NT2/D1 (cell line): ENCODE data around the gene ABCA2.
A peak's percentile ranks its signal among the peaks of the same experiment; 100 is the strongest.

Experiments
- DNase-seq: peaks from one replicate; pipeline ENCODE4 v3.0.0-alpha.2; 2011; ENCODE audit warnings: low read depth, low spot score
- H3K27me3 ChIP-seq: 2 replicates; pipeline ENCODE4 v1.6.0; 2011; ENCODE audit warnings: mild to moderate bottlenecking; ENCODE audit not compliant: insufficient read length, insufficient read depth
- H3K36me3 ChIP-seq: 2 replicates; pipeline ENCODE4 v1.6.1; 2011; ENCODE audit warnings: mild to moderate bottlenecking, low read length, mixed read lengths; ENCODE audit not compliant: insufficient read depth, insufficient read length
- H3K4me1 ChIP-seq: 2 replicates; pipeline ENCODE4 v1.5.1; 2011; ENCODE audit not compliant: insufficient read depth, insufficient read length
- H3K4me3 ChIP-seq: 2 replicates; pipeline ENCODE4 v1.5.1; 2011; ENCODE audit warnings: low read depth; ENCODE audit not compliant: insufficient read length
- H3K9ac ChIP-seq: 2 replicates; pipeline ENCODE4 v1.6.0; 2011; ENCODE audit warnings: low read depth; ENCODE audit not compliant: insufficient read length
- H3K9me3 ChIP-seq: 2 replicates; pipeline ENCODE4 v1.5.1; 2011; ENCODE audit warnings: mild to moderate bottlenecking, low read length; ENCODE audit not compliant: insufficient read depth
- SUZ12 ChIP-seq: IDR thresholded peaks from 2 replicates; pipeline ENCODE4 v1.6.1; 2011; ENCODE audit not compliant: insufficient read length, insufficient read depth; ENCODE audit errors: extremely low read depth
- YY1 ChIP-seq: IDR thresholded peaks from 2 replicates; pipeline ENCODE4 v1.6.1; 2011; ENCODE audit not compliant: insufficient read length, insufficient read depth
- ZNF274 ChIP-seq: IDR thresholded peaks from 2 replicates; pipeline ENCODE4 v1.6.1; 2011; ENCODE audit warnings: mild to moderate bottlenecking, low read depth, low read length

ABCA2 gene

DNA sequence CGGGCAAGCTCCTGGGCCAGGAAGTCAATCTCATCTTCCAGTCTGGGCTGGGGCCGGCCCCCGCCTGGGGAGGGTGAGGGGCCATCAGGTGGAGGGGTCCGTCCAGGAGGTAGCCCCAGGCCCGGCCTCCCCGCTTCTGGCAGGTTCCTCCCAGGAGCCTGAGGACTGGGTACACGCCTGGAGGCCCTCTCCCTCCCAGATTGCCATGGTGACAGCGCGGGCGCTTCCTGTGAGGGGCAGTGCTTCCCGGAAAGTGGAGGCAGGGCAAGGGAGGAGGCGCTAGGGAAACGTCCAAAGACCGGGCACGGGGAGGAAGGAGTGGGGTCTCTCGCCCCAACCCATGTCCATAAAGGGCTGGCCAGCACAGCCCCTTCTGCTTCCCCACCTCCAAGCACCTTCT is 13.1 kb upstream of the ABCA2 start:
- Histone ChIP-seq H3K9me3 (no peaks in the 10 kb centered on the region), H3K4me3 (no peak overlapping the region), H3K27me3 (peaks cover 29% of the 10 kb centered on the region), H3K9ac (peak overlapping the region; percentile 4), H3K36me3 (peaks cover 28% of the 10 kb centered on the region), H3K4me1 (peaks cover 22% of the 10 kb centered on the region)
- TF ChIP-seq SUZ12, result no peak
- TF ChIP-seq ZNF274, result no peak
- no peak for TF ChIP-seq YY1
- no peak for DNase-seq

DNA sequence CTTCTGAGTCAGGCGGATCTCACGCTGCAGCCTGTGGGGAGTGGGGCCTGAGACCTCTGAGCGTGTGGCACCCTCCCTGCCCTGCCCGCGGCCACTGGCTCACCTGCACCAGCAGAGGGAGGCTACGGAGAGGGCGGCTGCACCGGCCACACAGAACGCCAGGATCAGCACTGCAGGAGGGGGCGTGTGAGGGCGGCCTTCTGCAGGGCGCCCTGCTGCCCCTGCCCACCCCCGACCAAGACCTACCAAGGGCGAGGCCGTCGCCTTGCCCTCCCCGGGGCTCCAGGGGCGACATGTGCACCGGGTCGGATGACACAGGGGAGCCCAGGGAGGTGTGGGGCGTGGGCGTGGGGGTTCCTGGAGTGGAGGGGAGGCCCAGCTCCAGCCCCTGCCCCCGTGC is 12.5 kb upstream of the ABCA2 start:
- peaks cover 28% of the 10 kb centered on the region for H3K36me3 ChIP-seq
- peaks cover 26% of the 10 kb centered on the region for H3K27me3 ChIP-seq
- H3K4me3 ChIP-seq, result no peak overlapping the region
- no peak for DNase-seq
- no peaks in the 10 kb centered on the region for H3K9me3 ChIP-seq
- TF ChIP-seq SUZ12, result no peak
- TF ChIP-seq YY1, result no peak
- TF ChIP-seq ZNF274, result no peak
- peaks cover 24% of the 10 kb centered on the region for H3K4me1 ChIP-seq
- H3K9ac ChIP-seq, result peak overlapping the region; percentile 4

DNA sequence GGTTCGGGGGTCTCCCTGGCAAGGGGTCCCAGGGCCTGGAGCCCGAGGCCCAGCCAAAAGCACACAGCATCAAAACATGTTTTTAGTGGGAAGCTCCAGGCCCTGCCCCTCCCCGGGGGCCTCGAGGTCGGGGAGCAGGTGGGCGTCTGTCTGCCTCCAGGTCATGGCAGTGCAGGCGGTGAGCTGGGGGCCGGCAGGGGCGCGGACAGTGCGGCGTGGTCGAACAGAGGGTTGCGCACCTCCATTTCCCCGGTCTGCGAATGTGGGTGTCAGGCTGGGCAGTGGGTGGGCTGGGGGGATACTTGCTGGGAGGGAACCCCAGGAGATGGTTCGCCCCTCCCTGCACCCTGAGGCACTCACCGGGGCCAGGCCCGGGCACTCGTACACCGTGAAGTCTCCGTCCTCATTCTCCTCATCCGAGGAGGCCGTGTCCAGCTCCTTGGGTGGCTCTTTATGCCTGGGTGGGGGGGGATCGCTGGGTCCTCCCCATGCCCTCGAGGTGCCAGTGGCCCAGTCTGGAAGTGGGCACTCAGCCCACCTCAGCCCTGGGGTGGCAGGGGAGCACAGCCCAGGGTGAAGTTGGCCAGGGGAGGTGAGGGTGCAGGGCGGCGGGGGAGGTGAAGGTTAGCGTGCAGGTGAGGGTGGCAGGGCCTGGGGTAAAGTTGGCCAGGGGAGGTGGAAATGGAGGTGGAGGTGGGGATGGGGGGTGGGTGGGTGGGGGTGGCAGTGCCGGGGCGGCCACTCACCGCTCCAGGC is 11.8 kb upstream of the ABCA2 start:
- Histone ChIP-seq H3K9me3 (no peaks in the 10 kb centered on the region), H3K9ac (no peak overlapping the region), H3K36me3 (peaks cover 28% of the 10 kb centered on the region), H3K4me1 (peaks cover 26% of the 10 kb centered on the region), H3K27me3 (peaks cover 21% of the 10 kb centered on the region), H3K4me3 (no peak overlapping the region)
- DNase-seq, result no peak
- TF ChIP-seq YY1, result no peak
- no peak for TF ChIP-seq ZNF274
- TF ChIP-seq SUZ12, result no peak

DNA sequence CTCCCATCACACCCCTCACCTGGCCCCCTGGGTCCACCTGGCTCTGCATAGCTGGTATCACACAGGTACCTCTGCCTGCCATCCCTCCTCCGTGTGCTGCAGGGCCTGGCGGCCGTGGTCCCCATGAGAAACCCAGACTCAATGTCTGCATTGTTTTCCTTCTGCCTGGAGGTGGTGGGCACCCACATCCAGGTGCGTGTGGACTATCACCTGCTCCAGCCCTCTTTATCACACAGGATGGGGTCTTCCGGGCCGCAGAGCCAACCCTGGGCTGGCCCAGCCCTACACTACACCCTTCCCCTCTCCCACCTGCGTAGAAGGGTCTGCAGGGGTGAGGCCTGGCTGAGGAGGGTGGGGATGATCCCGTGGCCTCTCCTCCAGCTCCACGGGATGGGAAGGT is 10.9 kb upstream of the ABCA2 start:
- no peak overlapping the region for H3K9ac ChIP-seq
- H3K4me3 ChIP-seq, result no peak overlapping the region
- peaks cover 17% of the 10 kb centered on the region for H3K27me3 ChIP-seq
- peaks cover 23% of the 10 kb centered on the region for H3K4me1 ChIP-seq
- no peaks in the 10 kb centered on the region for H3K9me3 ChIP-seq
- no peak for DNase-seq
- H3K36me3 ChIP-seq, result peaks cover 28% of the 10 kb centered on the region
- TF ChIP-seq SUZ12 (no peak), YY1 (no peak), ZNF274 (no peak)

DNA sequence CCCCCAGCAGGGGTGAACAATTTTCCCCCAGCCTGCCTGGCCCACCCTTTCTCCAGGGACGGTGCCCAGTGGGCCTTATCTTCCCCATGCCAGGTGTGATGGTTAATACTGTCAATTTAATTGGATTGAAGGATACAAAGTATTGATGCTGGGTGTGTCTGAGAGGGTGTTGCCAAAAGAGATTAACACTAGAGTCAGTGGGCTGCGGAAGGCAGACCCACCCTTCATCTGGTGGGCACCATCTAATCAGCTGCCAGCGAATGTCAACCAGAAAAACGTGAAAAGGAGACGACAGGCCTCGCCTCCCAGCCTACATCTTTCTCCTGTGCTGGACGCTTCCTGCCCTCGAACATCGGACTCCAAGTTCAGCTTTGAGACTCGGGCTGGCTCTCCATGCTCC is 9.4 kb upstream of the ABCA2 start:
- Histone ChIP-seq H3K4me1 (peaks cover 19% of the 10 kb centered on the region), H3K9ac (no peak overlapping the region), H3K27me3 (peaks cover 8% of the 10 kb centered on the region), H3K4me3 (no peak overlapping the region), H3K36me3 (peaks cover 28% of the 10 kb centered on the region), H3K9me3 (no peaks in the 10 kb centered on the region)
- TF ChIP-seq YY1, result no peak
- no peak for TF ChIP-seq ZNF274
- TF ChIP-seq SUZ12, result no peak
- DNase-seq, result no peak

DNA sequence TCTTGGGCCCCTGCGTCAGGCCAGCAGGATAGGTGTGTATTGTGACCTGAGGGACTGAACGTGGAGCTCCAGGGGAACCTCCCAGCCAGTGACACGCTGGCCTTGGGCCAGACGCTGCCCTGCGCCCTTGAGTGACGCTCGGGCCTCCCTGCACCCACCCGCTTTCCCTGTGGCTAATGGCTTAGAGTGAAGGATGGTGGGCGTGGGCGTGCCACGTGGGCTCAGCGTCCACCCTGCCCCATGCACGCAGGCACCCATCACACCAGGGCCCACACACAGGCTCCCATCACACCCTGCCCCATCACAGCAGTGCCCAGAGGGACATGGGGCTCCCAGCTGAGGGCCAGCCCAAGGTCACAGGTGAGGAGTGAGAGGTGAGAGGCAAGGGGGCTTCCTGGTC is 9.0 kb upstream of the ABCA2 start:
- no peak for DNase-seq
- peaks cover 8% of the 10 kb centered on the region for H3K27me3 ChIP-seq
- no peak for TF ChIP-seq YY1
- no peak for TF ChIP-seq SUZ12
- no peak for TF ChIP-seq ZNF274
- H3K4me1 ChIP-seq, result peaks cover 23% of the 10 kb centered on the region
- H3K9me3 ChIP-seq, result no peaks in the 10 kb centered on the region
- H3K36me3 ChIP-seq, result peaks cover 28% of the 10 kb centered on the region
- H3K4me3 ChIP-seq, result no peak overlapping the region
- H3K9ac ChIP-seq, result no peak overlapping the region

DNA sequence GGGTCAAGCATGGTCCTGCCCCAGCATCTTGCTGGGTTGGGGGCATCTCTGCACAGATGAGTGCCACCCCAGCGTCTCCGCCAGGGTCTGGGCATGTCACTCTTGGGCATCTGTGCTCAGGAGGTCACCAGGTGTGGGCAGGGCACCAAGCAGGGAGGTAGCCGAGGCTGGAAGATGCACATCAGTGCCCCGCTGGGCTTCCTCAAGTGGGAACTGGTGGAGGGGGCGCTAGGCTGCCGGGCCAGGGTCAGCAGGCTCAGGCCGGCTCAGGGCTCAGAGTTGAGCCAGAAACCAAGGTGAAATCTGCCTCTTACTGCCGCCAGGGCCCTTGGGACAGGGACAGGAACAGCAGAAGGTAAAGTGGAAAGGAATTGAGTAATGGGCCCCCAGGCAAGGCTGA is 7.9 kb upstream of the ABCA2 start:
- no peak overlapping the region for H3K9ac ChIP-seq
- peaks cover 27% of the 10 kb centered on the region for H3K36me3 ChIP-seq
- H3K4me1 ChIP-seq, result peaks cover 18% of the 10 kb centered on the region
- DNase-seq, result no peak
- TF ChIP-seq SUZ12 (no peak), YY1 (no peak), ZNF274 (no peak)
- peaks cover 8% of the 10 kb centered on the region for H3K27me3 ChIP-seq
- H3K9me3 ChIP-seq, result no peaks in the 10 kb centered on the region
- H3K4me3 ChIP-seq, result no peak overlapping the region
